HG03565 (cell line): ENCODE data around the gene TUBE1.
A peak's percentile ranks its signal among the peaks of the same experiment; 100 is the strongest.
"Not testable (repeated sequence)": the region's sequence is repeated elsewhere in the genome, so short reads cannot be mapped to it uniquely, and the experiment has no call there.

Experiments
- ATAC-seq: cut with Tn5 transposase; IDR thresholded peaks from one replicate; pipeline ENCODE4 v1.9.1; 2021; ENCODE audit warnings: mild to moderate bottlenecking, moderate library complexity; ENCODE audit not compliant: unreplicated experiment

TUBE1 gene

DNA sequence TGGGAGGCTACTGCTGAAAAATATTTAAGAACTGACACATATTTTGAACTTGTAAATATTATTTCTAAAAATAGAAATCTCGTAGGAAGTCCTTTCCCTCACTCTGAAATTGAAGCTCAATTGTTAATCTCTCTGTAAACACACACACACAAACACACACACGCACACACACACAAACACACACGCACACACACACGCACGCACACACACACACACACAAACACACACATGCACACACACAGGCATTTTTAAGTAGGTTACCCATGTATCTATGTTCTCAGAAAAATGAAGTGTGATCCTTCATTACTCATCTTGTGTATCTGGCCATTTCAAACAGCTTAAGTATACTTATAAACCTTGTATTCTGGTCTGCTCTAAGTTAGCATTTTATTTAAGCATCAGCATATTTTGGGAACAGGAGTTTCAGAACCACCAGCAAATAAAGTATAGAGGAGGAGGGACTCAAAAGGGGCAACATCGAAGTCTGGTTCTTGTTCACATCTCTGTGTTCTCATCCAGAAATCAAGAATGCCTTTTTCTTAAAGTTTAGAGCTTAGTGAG lies 21.8 kb downstream of the TUBE1 start:
- no peak for ATAC-seq

- no peak for ATAC-seq
Observed at GRCh38 chr6:112062966-112063365, 24.3 kb downstream of the TUBE1 start.

- ATAC-seq: no peak
Observed at GRCh38 chr6:112061605-112062004, 25.7 kb downstream of the TUBE1 start.

DNA sequence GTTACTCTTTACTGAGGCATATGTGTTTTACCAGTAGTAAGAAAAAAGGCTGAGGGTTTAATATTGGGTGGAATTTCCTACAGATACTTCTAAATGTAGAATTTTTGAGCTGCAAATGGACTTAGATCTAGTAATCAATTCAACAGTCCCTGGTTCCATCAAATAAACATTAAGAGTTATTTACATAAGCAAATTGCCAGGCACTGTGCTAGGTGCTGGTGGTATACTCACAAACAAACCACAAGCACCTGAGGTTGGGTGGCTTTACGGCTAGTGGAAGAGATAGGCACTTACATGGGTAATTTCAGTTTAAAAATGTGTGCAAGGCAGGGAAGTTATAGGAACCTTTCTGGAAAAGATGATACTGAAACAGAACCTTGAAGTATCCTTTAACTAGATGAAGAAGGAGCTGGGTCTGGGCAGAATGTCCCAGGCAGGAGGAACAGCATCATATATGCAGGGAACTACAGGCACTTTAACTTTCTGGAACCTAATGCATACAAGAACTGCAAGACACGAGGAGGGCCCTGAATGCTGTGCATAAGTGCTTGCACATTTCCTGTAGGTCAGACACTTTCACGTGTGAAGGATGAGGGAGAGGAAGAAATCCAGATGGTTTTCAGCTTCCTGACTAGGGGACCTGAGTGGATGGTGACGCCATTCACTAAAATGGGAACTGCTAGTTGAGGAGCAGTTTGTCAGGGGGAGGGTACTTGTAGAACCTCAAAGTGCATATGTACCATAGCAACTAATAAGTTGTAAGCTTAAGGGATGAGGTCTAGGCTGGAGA lies 28.8 kb downstream of the TUBE1 start:
- ATAC-seq: no peak

- ATAC-seq: no peak
Observed at GRCh38 chr6:112054555-112055190, 32.6 kb downstream of the TUBE1 start.

- ATAC-seq: no peak
Observed at GRCh38 chr6:112054001-112054400, 33.3 kb downstream of the TUBE1 start, which contains the start of gene CCN6. Gene CCN6 (plus strand): TSS chr6:112054104. CDS start chr6:112054358, 254 bp downstream.

- not testable (repeated sequence) for ATAC-seq
Observed at GRCh38 chr6:112051251-112051740, 36.0 kb downstream of the TUBE1 start.

- ATAC-seq: no peak
Observed at GRCh38 chr6:112050429-112050828, 36.9 kb downstream of the TUBE1 start.

- ATAC-seq: no peak
Observed at GRCh38 chr6:112049996-112050395, 37.3 kb downstream of the TUBE1 start.

DNA sequence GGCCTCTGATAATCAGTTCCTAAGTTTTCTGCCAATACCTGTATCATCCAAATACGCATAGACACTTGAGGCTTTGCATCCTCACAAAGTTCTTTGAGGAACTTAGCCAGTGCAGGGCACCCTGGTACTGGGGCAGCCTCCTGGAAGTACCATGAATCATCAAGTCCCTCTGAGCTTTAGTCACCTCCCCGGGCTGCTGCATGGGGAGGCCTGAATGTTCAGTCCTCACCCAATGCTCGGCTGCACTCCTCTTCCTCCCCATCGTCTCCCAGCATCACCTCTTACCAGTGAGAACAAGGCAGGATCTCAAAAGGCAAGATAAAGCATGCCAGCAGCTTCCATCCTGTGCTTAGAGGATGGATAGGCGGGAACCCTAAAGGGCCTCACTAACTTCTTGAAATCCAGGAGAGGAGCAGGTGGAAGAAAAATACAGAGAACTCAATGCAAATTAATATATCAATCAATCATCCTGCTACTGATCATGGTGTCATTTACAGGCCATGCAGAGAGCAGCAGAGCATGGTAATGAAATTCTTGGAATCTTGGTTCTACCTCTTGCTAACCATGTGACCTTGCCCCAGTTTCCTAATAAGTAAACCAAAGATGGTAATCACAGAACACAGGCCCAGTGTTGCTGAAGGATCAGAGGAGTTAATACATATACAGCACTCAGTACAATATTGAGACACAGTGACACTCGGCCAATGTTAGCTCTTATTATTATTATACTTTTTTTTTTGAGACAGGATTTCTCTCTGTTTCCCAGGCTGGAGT lies 38.1 kb downstream of the TUBE1 start:
- ATAC-seq: no peak

DNA sequence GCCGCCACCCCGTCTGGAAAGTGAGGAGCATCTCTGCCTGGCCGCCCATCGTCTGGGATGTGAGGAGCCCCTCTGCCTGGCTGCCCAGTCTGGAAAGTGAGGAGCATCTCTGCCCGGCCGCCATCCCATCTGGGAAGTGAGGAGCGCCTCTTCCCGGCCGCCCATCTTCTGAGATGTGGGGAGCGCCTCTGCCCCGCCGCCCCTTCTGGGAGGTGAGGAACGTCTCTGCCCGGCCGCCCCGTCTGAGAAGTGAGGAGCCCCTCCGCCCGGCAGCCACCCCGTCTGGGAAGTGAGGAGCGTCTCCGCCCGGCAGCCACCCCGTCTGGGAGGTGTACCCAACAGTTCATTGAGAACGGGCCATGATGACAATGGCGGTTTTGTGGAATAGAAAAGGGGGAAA lies 39.8 kb downstream of the TUBE1 start:
- not testable (repeated sequence) for ATAC-seq

GRCh38 chr6:112044856-112045255 lies 42.4 kb downstream of the TUBE1 start:
- ATAC-seq: no peak

- ATAC-seq: no peak
Observed at GRCh38 chr6:112044196-112044595, 43.1 kb downstream of the TUBE1 start.

DNA sequence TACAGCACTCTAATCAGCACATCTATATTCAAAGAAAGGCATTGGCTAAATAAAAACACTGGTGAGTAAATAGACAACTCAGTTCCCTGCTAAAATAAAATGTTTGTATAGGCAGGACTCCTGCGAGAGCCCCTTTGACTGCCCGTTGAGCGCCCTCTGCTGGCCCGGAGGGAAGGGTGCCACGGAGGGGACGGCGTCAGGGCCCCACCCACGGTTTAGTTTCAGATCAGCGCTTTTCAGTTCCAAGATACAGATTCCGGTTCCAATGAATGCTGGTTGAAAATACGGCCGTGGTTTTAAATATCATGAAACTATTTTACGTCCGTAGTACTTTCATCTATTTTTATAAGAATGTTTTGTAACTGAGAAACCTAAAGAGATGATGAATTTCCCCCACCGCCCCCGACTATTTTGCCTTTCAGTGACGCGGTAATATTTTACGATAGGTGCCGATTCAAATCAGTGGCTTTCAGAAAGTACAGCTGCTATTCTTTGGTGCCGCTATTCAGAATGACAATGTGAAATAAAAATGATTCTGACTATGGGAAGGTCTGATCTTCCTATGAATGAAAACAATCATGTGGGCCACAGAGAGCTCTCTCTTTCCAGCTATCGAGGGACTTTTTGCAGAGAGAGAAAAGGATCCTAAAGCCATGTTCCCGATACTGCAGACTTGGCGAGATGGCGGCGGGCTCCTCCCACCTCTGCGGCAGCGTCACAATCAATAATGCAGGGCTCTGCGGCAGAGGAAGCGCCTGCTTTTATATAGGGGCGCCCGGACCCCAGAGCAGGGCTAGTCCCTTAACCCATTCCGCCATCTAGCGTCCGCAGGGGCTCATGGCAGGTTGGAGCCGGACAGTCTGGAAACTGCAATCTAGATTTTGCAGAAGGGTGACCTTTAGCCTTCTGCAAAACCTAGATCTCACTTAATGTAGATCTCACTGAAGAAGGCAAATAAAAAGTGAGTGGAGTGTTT lies 44.0 kb downstream of the TUBE1 start:
- ATAC-seq: peak; percentile 91

DNA sequence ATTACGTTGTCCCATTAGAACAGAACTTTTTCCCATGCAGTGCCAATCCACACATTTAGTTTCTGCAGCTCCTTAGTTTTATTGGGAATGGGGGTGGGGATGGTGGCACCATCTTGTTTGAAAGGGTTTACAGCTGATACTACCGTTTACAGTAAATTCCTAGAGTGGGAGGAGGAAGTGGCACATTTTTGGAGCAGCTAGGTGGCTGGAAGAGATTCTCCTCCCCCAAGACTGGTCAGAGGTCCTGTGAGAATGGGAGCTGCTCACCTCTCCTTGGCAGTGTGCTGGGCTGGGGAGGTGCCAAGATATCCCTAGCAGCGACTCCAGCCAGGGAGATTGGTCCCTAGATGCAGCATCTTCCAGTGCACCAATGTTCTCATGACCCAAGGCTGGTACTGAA lies 45.7 kb downstream of the TUBE1 start:
- no peak for ATAC-seq

- ATAC-seq: no peak
Observed at GRCh38 chr6:112040956-112041355, 46.3 kb downstream of the TUBE1 start.

DNA sequence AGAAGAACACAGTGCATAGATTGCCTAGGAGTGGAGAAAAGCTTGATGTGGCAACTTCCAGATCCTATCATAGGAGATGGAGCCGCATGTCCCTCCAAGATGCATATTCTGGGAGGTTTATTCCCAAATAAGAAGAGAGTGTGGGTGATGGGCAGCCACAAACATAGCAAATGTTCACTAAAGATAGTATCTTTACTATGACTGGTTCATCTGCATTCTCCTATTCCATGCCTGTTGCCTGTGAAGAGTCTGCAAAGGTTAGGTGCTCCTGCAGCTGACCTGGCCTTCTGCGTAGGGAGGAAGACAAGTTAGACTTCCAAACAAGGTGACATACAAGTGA lies 47.9 kb downstream of the TUBE1 start:
- no peak for ATAC-seq

GRCh38 chr6:112038756-112039430 lies 48.4 kb downstream of the TUBE1 start:
- ATAC-seq: no peak

GRCh38 chr6:112038268-112038667 lies 49.0 kb downstream of the TUBE1 start:
- ATAC-seq: no peak
